ENCODE measurements around the gene CNOT4.
"Not testable (repeated sequence)": the region's sequence is repeated elsewhere in the genome, so short reads cannot be mapped to it uniquely, and the experiment has no call there.

CNOT4 gene

GRCh38 chr7:135353832-135354231 lies 156.1 kb downstream of the CNOT4 start:
- DNase-seq, result no peak

GRCh38 chr7:135352285-135352684 lies 157.6 kb downstream of the CNOT4 start:
- no peak for DNase-seq

- not testable (repeated sequence) for DNase-seq
These were observed 158.8 kb downstream of the CNOT4 start for GRCh38 chr7:135351070-135351469.

DNA sequence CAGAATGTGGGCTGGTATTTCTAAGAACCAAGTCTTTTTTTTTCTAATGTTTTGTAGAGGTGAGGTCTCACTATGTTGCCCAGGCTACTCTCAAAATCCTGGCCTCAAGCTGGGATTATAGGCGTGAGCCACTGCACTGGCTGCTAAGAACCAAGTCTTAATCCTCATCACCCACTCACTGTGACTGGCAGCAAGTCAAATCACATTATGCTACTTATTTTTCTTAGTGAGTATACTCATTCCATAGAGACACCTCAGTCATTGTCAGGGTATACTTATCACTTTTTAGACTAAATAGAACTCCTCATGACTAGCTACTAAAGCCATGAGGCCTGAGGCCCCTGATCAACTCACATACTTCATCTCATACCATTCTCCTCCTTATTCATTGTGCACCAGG lies 160.2 kb downstream of the CNOT4 start:
- no peak for DNase-seq

DNA sequence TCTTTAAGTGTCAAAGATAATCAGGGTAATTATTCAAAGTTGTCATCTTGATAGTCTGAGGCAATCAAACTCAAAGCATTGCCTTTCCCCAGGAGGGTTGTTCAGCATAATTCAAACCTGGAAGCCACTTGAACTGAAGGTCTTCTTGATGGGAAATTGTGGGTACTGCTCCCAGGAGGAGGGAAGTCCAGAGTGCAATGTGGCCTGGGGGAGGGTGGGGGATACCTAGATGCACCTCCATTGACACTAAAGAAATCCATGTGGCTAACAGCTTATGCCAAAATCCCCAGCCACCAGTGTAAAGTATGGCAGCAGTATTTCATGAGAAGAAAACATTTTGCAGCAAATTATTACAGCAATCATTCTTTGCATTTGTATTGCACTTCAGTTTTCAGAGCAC lies 161.4 kb downstream of the CNOT4 start:
- DNase-seq, result no peak

DNA sequence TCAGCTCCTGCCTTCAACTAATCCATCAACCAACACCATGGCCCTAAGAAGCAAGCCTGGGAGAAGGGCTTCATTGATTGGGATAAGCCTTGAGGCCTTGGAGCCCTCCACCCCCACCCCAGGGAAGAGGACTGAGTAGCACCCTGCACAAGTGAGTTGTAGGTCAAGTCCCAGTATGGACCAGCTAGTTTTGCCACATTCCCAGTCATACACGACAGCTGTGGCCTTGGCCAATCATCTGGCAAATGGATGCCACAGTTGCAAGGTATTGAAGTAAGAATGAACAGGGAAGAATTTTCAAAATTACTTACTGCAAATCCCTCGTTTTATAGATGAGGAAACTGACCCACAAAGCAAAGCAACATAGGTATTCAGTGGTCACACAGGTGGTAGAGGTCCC lies 166.5 kb downstream of the CNOT4 start:
- no peak for DNase-seq

DNA sequence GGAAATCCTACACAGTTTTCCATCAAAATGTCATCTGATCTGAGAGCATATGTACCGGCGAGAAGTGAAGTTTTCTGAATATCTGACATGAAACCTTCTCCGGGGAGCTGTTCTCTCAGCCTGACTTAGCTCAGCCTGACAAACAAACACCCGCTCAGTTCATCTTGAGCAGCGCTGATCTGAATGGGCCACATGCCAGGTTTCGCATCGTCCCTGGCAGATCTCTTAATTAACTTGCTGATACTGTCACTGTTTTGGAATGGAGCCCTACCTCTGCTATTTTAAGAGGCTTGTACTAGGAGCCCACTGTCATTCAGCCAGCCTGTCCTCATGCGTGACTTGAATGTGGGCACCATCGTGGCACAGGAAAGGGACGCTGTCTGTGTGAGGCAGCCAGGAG lies 167.0 kb downstream of the CNOT4 start:
- peak; percentile 28 for DNase-seq

DNA sequence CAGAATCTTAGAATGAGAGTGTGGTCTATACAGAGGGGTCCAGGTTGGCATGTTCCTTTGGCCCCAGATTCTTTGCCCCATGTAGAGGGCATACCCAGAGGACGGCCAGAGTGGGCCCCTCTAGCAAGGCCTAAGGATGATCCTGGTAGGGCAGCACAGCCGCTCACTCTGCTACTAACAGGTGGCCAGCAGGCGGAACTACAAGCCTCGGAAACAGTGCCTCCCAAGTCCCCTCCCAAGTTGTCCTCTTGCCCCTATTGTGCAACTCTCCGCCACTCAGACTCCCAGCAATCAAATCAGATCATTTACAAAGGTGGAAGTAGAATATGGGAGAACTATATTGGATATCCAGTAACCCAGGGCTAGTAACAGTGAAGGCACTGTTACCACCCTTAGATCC lies 168.9 kb downstream of the CNOT4 start:
- DNase-seq, result no peak

DNA sequence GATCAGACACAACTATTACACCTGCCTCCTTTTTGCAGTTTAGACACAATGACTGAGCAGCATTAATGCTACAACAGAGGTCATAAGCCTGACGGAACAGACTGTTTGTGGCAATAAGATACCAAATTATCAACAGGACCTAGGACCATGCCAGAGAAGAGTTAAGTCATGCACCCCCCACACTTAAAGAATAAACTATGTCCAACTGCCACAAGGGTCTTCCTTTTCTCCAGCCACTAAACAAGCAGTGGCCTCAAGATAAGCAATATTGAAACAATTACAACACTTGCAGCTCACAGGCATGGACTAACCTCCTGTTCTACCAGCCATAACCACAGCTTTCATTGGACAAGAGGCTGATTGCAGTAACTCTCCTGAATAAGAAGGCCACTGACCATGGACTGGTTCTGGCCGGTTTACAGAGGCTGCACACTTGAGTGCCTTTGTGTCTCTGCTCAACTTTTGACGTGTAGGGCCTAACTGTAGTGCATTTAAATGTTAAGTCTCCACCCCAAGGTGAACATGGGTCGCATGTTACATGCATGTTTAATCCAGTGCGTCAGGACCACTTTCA lies 171.8 kb downstream of the CNOT4 start:
- no peak for DNase-seq

DNA sequence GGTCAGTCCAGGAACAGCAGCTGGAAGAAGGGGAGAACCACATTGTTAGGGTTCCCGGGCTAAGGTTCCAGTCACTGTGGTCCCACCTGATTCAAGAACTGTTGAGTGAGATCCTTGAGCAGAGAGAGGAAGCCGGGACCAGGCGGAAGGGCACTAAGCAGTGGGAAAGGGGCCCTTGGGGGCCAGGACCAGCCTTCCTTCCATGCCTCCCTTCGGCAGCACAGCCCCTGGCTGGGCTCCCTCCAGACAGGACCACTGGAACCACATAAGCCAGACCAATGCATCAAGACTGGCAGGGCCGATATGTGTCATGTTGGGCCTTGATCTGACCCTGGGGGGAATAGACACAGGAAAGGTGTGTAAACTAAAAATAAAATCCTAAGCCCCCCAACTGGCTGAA lies 172.4 kb downstream of the CNOT4 start:
- DNase-seq, result no peak

DNA sequence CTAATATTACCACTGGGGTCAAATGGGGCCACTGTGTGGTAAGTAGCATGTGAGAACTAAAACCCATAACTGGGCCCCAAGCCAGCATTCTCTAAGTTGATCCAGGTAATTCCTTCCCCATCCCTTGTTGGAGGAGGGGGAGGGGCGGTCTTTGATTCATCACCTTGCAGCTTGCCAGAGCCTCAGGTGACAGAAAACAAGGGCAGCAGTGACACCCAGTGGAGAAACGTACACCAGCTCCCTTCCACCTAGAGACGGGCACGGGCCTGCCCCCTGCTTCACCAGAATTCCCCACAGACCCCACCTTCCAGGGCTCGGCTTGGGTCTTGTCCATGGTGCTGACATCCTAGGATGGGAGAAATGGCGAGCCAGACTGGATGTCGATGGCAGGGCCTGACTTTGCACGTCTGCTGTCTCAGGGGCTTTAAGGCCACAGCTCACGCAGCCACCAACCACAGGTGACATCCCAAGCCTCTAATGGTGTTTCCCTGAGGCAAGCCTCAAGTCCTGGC lies 174.2 kb downstream of the CNOT4 start:
- peak; percentile 95 for DNase-seq

DNA sequence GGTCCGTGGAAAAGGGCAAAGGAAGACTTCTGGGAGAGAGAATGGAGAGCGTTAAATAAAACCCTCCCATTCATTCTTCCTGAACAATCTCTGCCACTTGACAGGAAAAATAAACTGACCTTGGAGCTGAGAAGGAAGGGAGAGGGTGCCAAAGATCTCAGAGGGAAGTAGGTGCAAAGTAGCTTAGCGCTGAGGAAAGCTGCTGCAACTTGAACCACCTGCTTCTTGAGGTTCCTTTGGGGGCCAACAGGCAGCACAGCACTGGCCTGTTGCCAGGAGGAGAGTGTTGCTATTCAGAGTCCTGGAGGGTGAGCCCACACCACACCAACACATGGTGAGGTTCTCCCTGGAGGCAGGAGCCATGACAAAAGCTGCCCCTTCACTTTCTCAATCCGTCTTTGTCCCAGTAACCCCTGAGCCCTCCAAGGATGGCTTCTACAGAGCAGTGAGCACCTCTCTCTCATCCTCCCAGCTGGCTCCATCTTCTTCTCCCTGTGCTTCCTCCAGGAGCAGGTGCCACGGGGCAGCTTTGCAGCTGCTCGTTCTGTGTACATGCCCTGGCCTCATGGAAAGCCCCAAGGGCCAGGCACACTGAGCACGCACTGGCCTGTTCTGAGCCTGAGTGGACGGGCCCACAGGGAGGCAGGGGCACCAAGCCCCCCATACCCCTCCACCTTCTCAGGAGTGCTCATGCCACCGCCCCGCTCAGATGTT lies 174.9 kb downstream of the CNOT4 start:
- DNase-seq, result peak; percentile 68

- no peak for DNase-seq
These were observed 176.0 kb downstream of the CNOT4 start for GRCh38 chr7:135333946-135334345.

DNA sequence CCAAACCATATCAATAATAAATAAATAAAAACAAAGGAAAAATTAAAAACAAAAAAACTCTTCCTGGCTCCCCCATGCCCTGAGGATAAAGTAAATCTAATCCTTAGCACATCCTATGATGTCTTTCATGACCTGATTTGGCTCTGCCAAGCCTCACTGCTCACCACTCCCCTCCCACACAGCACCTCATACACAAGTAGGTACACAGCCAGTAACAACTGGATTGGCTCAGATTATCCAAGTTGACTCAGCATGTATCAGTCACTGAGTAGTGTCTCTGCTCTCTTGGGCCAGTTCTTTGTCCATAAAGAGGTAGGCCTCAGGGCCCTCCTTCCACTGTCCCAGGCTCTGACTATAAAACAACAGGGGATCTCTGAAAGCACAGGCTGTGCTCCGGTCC lies 176.7 kb downstream of the CNOT4 start:
- no peak for DNase-seq

DNA sequence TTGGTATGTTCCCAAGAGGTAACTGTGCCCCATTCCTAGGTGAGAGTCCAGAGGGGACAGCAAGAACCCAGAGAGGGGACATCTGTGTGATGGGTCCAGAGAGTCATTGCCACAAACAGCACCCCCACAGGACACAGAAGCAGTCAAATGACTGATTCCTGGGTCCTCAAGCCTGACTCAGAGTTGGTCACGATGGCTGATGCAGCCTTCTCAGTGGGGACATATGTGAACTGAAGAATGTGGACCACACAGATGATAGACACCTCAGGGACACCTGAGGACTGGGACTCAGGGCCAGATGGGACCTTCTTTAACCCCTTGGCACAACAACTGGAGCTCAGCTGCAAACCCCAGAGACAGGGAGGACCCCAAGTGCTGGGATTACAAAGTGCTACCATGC lies 179.8 kb downstream of the CNOT4 start:
- no peak for DNase-seq

GRCh38 chr7:135328526-135328925 lies 181.4 kb downstream of the CNOT4 start:
- no peak for DNase-seq

DNA sequence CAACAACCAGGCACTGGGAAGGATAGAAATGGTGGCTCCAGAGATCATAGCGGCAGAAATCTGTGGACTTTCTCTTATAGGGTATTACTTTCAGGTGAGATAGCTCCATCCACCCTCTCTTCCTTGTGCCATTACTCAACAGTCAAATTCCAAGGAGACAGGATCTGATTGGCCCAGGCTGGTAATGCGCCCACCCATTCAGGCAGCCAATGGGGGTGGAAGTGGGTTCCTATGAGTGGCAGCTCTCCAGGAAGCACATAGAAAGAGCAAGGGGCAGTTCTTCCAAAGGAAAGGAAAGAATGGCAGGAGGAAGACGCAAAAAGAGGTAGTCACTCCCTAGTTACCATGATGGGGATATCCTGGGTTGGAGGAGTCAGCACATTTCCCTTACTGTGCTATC lies 181.8 kb downstream of the CNOT4 start:
- DNase-seq, result no peak

GRCh38 chr7:135327458-135327857 lies 182.4 kb downstream of the CNOT4 start:
- no peak for DNase-seq

DNA sequence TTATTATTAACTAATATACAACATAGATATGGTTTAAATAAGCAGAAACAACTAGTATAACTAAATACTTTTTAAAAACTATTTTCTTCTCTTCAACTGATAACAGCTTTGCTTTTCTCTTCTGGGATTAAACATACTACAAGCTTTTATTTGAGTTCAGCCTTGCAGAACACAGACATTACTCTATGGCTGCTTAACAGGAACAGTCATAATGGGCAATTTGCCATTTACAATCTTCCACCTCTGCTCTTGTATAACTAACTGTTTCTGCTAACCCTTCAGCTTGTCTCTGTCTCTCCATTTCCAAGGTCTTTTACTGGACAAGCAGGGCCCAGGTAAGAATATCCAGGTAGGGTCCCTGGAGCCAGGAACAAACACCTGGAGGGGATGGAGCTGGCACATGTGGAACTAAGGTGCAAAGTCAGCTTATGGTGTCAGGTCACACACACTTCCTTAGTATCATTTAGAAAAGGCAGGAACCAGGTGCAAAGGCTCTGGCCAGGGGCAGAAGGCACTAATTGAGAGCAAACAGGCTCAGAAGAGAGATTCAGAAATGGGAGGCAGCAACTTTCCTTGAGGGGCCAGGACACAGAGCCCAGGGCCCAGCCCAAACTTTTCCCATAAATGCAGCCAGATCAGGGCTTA lies 183.1 kb downstream of the CNOT4 start:
- peak; percentile 71 for DNase-seq

DNA sequence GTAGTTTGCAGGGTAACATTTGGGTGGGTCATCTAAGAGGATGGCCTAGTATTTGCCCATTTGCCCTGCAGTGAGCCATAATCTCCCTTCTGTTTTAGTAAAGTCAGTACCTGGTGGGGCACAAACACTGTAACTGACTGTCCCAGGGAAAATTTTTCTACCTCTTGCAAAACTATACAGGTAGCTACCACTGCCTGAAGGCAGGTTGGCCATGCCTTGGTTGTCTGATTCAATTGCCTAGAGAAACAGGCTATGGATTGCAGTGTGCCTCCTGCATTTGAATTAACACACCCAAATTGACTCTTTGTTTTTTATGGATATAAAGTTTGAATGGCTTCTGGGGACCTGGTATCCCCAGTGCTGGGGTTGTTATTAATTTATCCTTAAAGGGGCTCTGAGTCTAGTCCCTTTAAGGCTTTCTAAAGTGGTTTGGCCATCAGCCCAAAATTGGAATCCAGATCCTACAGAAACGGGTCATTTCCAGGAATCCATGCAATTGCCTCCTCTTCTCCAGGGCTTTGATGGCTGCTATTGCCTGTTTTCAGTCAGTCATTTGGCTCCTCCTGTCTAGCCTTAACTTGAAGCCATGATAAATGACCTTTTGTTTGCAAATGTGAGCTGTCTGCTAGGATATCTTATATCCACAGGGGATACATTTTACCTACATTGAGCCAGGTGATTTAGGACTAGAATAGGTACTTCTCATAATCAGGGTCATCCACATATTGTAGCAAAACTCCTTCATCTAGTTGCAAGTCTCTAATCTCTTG lies 187.1 kb downstream of the CNOT4 start:
- no peak for DNase-seq

DNA sequence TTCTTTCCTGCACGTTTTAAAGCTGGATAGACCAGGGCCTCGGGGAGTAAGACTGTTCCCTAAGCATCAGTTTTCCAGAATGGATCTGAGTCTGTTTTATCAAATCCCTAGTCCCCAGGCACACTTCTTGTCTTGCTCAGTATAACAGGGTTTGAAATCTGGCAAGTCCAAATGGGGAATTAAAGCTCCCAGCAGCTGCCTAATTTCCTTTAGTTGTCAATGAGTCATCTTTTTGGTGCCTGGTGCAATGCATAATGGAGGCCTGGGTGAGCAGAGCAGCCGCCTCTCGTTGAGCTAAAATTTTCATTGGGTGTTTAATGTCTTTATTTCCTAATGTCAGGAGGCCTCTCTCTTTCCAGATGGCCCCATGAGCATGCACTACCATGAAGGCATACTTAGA lies 188.3 kb downstream of the CNOT4 start:
- peak; percentile 10 for DNase-seq

GRCh38 chr7:135320953-135321352 lies 188.9 kb downstream of the CNOT4 start:
- not testable (repeated sequence) for DNase-seq

- peak; percentile 25 for DNase-seq
These were observed 189.6 kb downstream of the CNOT4 start for GRCh38 chr7:135320268-135320667.
